AG04449 (cell line): ENCODE data around the gene CSTPP1.
A peak's percentile ranks its signal among the peaks of the same experiment; 100 is the strongest.
"Not testable (repeated sequence)": the region's sequence is repeated elsewhere in the genome, so short reads cannot be mapped to it uniquely, and the experiment has no call there.

ENCODE experiments used
- CTCF ChIA-PET: fragments of 350-600 bp; formaldehyde crosslinking; extraction: SDS; loops from one replicate; lab custom pipeline; 2021; ENCODE audit warnings: antibody characterized with exemption; lab: Yijun Ruan, JAX
- POLR2A ChIA-PET: fragments of 400-600, 350-600 bp; formaldehyde crosslinking; extraction: SDS; loops from one replicate; lab custom pipeline; 2020; ENCODE audit warnings: antibody characterized with exemption, inconsistent platforms; lab: Yijun Ruan, JAX
- DNase-seq: peaks from one replicate; pipeline ENCODE4 v3.0.0-alpha.2; 2010; ENCODE audit warnings: low read depth, low spot score
- H3K4me3 ChIP-seq: 2 replicates; pipeline ENCODE4 v1.5.1; 2011; ENCODE audit warnings: low read depth, mild to moderate bottlenecking, control low read depth, low read length
- TF ChIP-seq, protein P1 (sequence below): IDR thresholded peaks from one replicate; pipeline ENCODE4 v1.5.1; 2011; ENCODE audit warnings: mild to moderate bottlenecking, moderate library complexity, low read length, control low read depth, inconsistent platforms; ENCODE audit not compliant: insufficient read depth; ENCODE audit errors: missing control alignments

The CSTPP1 gene

DNA sequence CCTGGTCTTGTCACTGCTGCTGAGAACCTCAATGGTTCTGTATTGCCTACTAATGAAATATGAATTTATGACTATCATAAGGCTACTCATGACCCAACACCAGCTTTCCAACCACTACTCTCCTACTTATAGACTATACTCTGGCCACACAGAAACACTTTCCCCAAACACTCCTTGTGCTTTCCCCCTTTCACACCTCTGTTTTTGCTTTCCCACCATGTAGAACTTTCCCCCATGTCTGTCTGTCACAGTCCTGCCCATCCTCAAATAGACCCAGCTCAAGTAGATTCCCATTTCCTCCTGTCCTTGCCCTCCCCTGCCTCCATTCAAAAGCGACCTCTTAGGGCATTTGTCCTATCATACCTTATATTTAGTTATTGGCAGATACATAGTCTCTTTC, 134.2 kb downstream of the CSTPP1 start:
- CTCF ChIA-PET = no interaction called here
- TF ChIP-seq, protein P1, sequence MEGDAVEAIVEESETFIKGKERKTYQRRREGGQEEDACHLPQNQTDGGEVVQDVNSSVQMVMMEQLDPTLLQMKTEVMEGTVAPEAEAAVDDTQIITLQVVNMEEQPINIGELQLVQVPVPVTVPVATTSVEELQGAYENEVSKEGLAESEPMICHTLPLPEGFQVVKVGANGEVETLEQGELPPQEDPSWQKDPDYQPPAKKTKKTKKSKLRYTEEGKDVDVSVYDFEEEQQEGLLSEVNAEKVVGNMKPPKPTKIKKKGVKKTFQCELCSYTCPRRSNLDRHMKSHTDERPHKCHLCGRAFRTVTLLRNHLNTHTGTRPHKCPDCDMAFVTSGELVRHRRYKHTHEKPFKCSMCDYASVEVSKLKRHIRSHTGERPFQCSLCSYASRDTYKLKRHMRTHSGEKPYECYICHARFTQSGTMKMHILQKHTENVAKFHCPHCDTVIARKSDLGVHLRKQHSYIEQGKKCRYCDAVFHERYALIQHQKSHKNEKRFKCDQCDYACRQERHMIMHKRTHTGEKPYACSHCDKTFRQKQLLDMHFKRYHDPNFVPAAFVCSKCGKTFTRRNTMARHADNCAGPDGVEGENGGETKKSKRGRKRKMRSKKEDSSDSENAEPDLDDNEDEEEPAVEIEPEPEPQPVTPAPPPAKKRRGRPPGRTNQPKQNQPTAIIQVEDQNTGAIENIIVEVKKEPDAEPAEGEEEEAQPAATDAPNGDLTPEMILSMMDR = no peak
- DNase-seq = no peak

DNA sequence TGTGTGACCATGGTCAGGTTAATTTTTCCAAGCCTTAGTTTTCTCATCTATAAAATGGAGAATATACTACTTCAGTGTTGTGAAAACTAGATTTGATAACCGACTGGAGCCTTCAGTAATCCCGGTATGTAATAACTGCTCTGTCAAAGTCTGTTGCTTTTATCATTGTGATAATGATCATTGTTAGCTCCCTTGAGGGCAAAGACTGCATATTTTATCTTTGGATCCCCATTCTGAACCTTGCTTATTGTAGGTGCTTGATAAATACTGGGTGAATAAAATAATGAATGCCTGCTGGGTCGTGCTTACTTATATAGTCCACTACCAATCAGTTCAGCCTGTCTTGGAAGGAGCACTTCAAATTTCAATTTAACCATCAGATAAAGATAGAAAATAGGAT, 134.8 kb downstream of the CSTPP1 start:
- TF ChIP-seq, protein P1 = no peak
- ChIA-PET CTCF (no interaction called here), POLR2A (no interaction called here)
- no peak for DNase-seq
- H3K4me3 ChIP-seq = no peak overlapping the region

More for the DNA sequence above, 134.2 kb downstream of the CSTPP1 start:
- POLR2A ChIA-PET = no interaction called here
- no peak overlapping the region for H3K4me3 ChIP-seq

DNA sequence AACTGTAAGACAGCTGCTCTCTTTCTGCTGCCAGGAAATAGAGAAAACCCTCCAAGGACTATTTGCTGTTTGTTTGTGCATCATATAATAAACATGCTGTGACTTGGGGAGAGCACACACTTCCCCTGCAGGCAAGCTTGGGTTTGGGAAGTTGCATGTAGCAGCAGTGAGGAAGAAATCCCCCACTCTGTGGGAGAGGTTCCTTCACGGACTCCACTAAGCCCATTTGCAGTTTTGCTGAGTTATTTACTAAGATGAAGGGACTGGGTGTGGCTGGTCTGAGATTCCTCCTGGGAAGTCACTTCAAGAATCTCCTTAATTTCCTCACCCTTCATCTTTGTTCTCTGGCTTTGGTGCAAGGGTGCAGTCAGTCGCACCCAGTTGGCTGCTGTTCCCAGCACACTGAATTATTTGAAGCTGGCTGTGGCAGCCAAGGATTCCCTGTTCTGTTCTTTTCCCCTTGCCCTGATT, 135.3 kb downstream of the CSTPP1 start:
- CTCF ChIA-PET = interaction anchor here (1.1 kb wide), 1 partner anchor 9 kb away, joined by 3 read pairs; no protein-coding TSS in a partner anchor
- POLR2A ChIA-PET = no interaction called here
- DNase-seq = no peak
- TF ChIP-seq, protein P1 = no peak
- no peak overlapping the region for H3K4me3 ChIP-seq

DNA sequence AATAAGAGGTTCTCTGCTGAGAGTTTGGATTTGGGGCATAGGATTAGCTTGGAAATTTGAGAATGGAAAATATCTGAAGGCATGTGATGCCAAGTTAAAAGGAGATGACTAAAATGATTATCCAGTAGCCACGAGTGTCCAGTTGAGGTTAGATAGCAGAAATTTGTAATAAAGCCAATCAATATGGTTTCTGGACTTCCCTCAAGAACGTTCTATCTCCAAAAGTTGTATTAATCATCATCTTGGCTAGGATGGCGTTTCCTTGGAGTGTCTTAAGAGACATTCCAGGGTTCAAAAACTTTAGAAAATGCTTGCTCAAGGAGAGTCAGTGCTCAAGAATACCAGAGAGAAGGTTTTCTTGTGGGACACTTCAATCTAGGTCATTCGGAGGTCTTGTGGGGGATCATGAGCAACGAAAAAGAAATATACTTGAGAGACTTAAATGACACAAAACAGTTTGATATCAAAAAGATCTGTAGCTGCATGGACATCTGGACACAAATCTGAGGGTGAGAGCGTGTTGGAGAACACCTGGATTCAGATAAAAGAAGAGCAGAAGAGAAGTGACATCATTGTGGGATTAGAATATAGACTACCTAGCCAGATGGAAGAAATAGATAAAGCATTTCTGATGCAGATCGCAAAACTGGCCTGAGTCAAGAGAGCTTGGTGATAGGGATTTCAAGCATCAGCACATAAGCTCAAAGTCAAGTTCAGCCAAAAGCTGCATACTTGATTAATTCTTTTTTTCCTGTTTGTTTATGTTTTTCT, 142.4 kb downstream of the CSTPP1 start:
- no peak for DNase-seq
- ChIA-PET POLR2A (no interaction called here), CTCF (no interaction called here)
- H3K4me3 ChIP-seq = no peak overlapping the region
- TF ChIP-seq, protein P1 = no peak

DNA sequence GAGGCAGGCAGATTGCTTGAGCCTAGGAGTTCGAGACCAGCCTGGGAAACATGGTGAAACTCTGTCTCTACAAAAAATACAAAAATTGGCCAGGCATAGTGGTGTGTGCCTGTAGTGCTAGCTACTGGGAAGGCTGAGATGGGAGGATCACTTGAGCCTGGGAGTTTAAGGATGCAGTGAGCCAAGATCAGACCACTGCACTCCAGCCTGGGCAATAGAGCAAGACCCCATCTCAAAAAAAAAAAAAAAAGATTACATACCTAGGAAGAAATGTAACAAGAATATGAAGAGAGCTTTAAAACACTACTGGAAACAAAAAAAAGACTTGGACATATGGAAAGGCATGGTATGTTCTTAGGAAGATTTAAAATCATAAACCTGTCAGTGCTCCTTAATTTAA, 144.2 kb downstream of the CSTPP1 start:
- CTCF ChIA-PET, DNase-seq, H3K4me3 ChIP-seq, POLR2A ChIA-PET: not testable (repeated sequence)

DNA sequence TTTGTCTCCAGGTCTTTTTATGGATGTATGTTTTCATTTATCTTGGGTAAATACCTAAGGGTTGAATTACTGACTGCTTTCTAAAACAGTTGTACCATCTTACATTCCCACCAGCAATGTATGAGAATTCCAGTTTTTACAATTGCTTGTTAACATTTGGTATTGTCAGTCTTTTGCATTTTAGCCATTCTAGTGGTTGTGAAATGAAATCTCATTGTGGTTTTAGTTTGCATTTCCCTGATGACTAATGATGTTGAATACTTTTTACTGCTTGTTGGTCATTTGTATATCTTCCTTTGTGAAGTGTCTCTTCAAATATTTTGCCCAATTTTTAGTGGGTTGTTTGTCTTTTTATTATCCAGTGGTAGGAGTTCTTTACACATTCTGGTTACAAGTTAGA, 147.4 kb downstream of the CSTPP1 start:
- H3K4me3 ChIP-seq = no peak overlapping the region
- TF ChIP-seq, protein P1 = no peak
- ChIA-PET CTCF (no interaction called here), POLR2A (no interaction called here)
- DNase-seq = peak; percentile 44

DNA sequence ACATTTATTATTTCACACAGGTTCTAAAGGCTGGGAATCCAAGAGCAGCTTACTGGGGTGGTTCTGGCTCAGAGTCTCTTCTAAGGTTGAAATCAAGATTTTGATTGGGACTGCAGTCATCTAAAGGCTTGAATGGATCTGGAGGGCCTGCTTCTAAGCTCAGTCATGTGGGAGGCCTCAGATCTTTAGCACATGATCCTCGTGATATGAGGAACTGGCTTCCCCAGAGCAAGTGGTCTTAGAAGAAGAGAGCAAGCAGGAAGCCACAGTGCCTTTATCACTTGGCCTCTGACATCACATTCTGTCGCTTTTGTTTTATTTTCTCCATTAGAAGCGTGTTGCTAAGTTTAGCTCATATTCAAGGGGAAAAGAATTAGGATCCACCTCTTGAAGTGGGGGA, 151.2 kb downstream of the CSTPP1 start:
- CTCF ChIA-PET = no interaction called here
- no peak overlapping the region for H3K4me3 ChIP-seq
- no peak for DNase-seq
- POLR2A ChIA-PET = no interaction called here
- TF ChIP-seq, protein P1 = no peak
